ENCODE data around the gene FTO. TPM values are rescaled to one million over a fixed set of nuclear protein-coding genes. Genes with fewer than 3 reads are reported as not detected.

FTO gene
- total and polyA plus RNA-seq, 2 of the 8 experiments (the other 6 are each of a cell fraction or from before 2014, with no cell fraction given) = 34.5 to 59.8 TPM

DNA sequence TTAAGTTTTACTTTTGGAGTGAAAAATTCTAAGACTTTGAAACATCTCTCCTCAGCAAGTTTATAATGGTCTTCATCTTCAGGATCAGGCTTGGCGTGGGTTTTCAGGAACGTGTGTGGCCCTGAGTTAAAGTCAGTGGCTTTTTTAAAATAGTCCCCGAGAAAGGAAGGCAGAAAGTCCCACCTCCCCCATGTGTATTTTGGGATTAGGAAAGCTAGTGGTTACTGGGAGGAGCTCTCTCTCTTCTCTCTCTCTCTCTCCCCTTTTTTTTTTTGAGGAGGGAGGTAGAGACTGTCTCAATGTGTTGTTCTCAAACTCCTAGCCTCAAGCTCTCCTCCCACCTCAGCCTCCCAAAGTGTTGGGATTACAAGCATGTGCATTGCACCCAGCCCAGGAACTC, 369.4 kb downstream of the FTO start:
- Histone ChIP-seq H4K5ac (ENCODE audit: insufficient read length, low read depth, low read length) (no peak overlapping the region), H3K9me3 (ENCODE audit: insufficient read depth in 2 of 2, low read depth in 1 of 2, low read length in 1 of 2) (no peaks in the 10 kb centered on the region), H3K4me2 (ENCODE audit: insufficient read depth in 1 of 2, low read depth in 2 of 2, low read length in 2 of 2) (no peak overlapping the region), H3K23ac (ENCODE audit: insufficient read length) (no peak overlapping the region), H3K4me3 (ENCODE audit: extremely low read depth in 1 of 4, insufficient read depth in 2 of 4, low read depth in 3 of 4, low read length in 4 of 4) (no peak overlapping the region), H3K18ac (ENCODE audit: extremely low read depth, low read length) (no peak overlapping the region), H2BK12ac (ENCODE audit: low read depth, low read length) (no peak overlapping the region), H2BK5ac (ENCODE audit: low read depth, low read length) (no peak overlapping the region), H3K79me2 (ENCODE audit: control insufficient read depth in 1 of 2, insufficient read depth in 2 of 2, low read length in 2 of 2) (no peaks in the 10 kb centered on the region), H3K4me1 (replicated peaks in 1 of 4; ENCODE audit: control insufficient read depth in 3 of 4, insufficient read depth in 4 of 4, low read length in 3 of 4) (peaks cover 0 to 6% (median 2%) of the 10 kb centered on the region in 4 experiments; a peak in 3 of 7 replicates), H3K56ac (replicated peaks; ENCODE audit: insufficient read length, low read depth, low read length) (no peak overlapping the region), H3K27ac (ENCODE audit: low read depth, low read length) (no peak overlapping the region), H2AK5ac (ENCODE audit: low read depth, low read length) (no peak overlapping the region), H2BK15ac (ENCODE audit: low read length) (no peak overlapping the region), H3K4ac (replicated peaks; ENCODE audit: insufficient read length, low read depth, low read length) (no peak overlapping the region), H2BK20ac (ENCODE audit: low read length) (no peak overlapping the region), H3K27me3 (replicated peaks in 1 of 4; ENCODE audit: control insufficient read depth in 3 of 4, extremely low read depth in 1 of 4, insufficient read depth in 3 of 4, low read length in 3 of 4) (no peaks in the 10 kb centered on the region), H4K20me1 (replicated peaks in 1 of 2; ENCODE audit: control insufficient read depth in 1 of 2, insufficient read depth in 2 of 2, low read length in 2 of 2) (no peaks in the 10 kb centered on the region), H4K91ac (replicated peaks; ENCODE audit: insufficient read length, low read length) (no peak overlapping the region), H4K8ac (ENCODE audit: extremely low read depth, insufficient read depth, low read length) (no peak overlapping the region), H3K79me1 (ENCODE audit: low read depth, low read length) (no peaks in the 10 kb centered on the region), H3K14ac (ENCODE audit: insufficient read length) (no peak overlapping the region), H2BK120ac (replicated peaks; ENCODE audit: low read depth, low read length) (no peak overlapping the region), H3K36me3 (ENCODE audit: control insufficient read depth in 2 of 4, insufficient read depth in 4 of 4, low read length in 3 of 4) (no peaks in the 10 kb centered on the region), H3K23me2 (ENCODE audit: low read depth, low read length) (no peaks in the 10 kb centered on the region), H2AFZ (ENCODE audit: low read length) (no peak overlapping the region), H3K9ac (replicated peaks in 1 of 4; ENCODE audit: extremely low read depth in 1 of 4, low read depth in 3 of 4, low read length in 3 of 4) (no peak overlapping the region)
- DNase-seq (ENCODE audit: low read depth in 1 of 2, low spot score in 2 of 2) = no peak
- CTCF ChIA-PET (ENCODE audit: partially characterized antibody) = interaction anchor here (0.9 kb wide), 1 partner anchor 50 kb away, joined by 4 read pairs; no protein-coding TSS in a partner anchor
- 90% methylated on average over 3 of the region's 3 CpGs; no CpG with 5 or more reads in 1 of the 2 experiments for WGBS, 2 experiments (ENCODE audit: extremely low coverage in 1 of 2, insufficient coverage in 1 of 2, insufficient read length in 1 of 2, insufficient replicate concordance in 2 of 2, low coverage in 1 of 2, low lambda C conversion rate in 2 of 2, missing lambda C conversion rate in 1 of 2)
- no peak for FAIRE-seq
- POLR2A ChIA-PET (ENCODE audit: partially characterized antibody) = no interaction called here
- TF ChIP-seq TAF1 (IDR thresholded peaks at IDR 0.05; ENCODE audit: low read depth, low read length) (no peak), POLR2A (IDR thresholded peaks at IDR 0.05; ENCODE audit: control extremely low read depth in 1 of 2, low read depth in 2 of 2, low read length in 2 of 2) (no peak), GTF2F1 (IDR thresholded peaks at IDR 0.05; ENCODE audit: borderline replicate concordance, low read depth, low read length) (no peak), EGR1 (IDR thresholded peaks at IDR 0.05; ENCODE audit: borderline replicate concordance, low read depth, low read length) (no peak), NANOG (IDR thresholded peaks at IDR 0.05; ENCODE audit: insufficient read depth, low read depth, low read length, poor library complexity, severe bottlenecking) (no peak), CHD1 (IDR thresholded peaks at IDR 0.05; ENCODE audit: low read depth, low read length) (no peak), TBP (IDR thresholded peaks at IDR 0.05; ENCODE audit: low read depth, low read length) (no peak), ZNF274 (IDR thresholded peaks at IDR 0.05; ENCODE audit: borderline replicate concordance, extremely low read depth, low read length) (no peak), SIN3A (conservative IDR thresholded peaks at IDR 0.05 in 1 of 2, IDR thresholded peaks at IDR 0.05 in 1 of 2; ENCODE audit: low read depth in 1 of 2, low read length in 2 of 2) (no peak), KDM5A (IDR thresholded peaks at IDR 0.05; ENCODE audit: low read length) (no peak)
- TF ChIP-seq, protein P1, sequence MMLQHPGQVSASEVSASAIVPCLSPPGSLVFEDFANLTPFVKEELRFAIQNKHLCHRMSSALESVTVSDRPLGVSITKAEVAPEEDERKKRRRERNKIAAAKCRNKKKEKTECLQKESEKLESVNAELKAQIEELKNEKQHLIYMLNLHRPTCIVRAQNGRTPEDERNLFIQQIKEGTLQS (IDR thresholded peaks at IDR 0.05; ENCODE audit: insufficient read depth, low read depth, low read length) = no peak
- TF ChIP-seq, protein P2, sequence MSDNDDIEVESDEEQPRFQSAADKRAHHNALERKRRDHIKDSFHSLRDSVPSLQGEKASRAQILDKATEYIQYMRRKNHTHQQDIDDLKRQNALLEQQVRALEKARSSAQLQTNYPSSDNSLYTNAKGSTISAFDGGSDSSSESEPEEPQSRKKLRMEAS (IDR thresholded peaks at IDR 0.05) = no peak

Measured in H1 (cell line).